Measurements from ENCODE around the gene ATRIP. TPM values are rescaled to one million over a fixed set of nuclear protein-coding genes. Genes with fewer than 3 reads are reported as not detected.

Gene ATRIP
- polyA plus RNA-seq, 1 of the 3 experiments (the other 2 are of a cell fraction) = 5.6 TPM

GRCh38 chr3:48429960-48430707 lies 16.4 kb upstream of the ATRIP start, which contains the start of gene PLXNB1:
Gene PLXNB1, minus strand, starts transcription at chr3:48430086. Its CDS starts 5,475 bp downstream, at chr3:48424611.
- TF ChIP-seq GATA2 (CRISPR knock-in tag; IDR thresholded peaks at IDR 0.05) (no peak), MXI1 (IDR thresholded peaks at IDR 0.05; ENCODE audit: low read depth, low read length) (no peak), EZH2phosphoT487 (IDR thresholded peaks at IDR 0.05; ENCODE audit: borderline replicate concordance, low read depth) (no peak), FOXM1 (IDR thresholded peaks at IDR 0.05; ENCODE audit: low read depth) (no peak), MAX (IDR thresholded peaks at IDR 0.05; ENCODE audit: low read depth) (no peak), YY1 (IDR thresholded peaks at IDR 0.05; ENCODE audit: low read depth) (no peak)
- Histone ChIP-seq H4K20me1 (ENCODE audit: insufficient read depth) (no peaks in the 10 kb centered on the region), H3K36me3 (replicated peaks in 1 of 2; ENCODE audit: control insufficient read depth in 1 of 2, insufficient read depth in 2 of 2, low read length in 1 of 2) (peaks cover 4 to 25% of the 10 kb centered on the region in 2 experiments), H3K9me2 (no peaks in the 10 kb centered on the region), H3K9ac (peak within 1 kb of the TSS; percentile 84), H2AFZ (ENCODE audit: low read depth) (peak within 1 kb of the TSS; percentile 63; the same call in 1 of the 2 replicates), H3K4me3 (ENCODE audit: low read depth in 2 of 2, low read length in 1 of 2) (peak within 1 kb of the TSS; percentile 73 to 79), H3K79me2 (ENCODE audit: insufficient read depth) (peaks cover 34% of the 10 kb centered on the region), H3K4me2 (peak within 1 kb of the TSS; percentile 99), H3K9me3 (no peaks in the 10 kb centered on the region), H3K27me3 (ENCODE audit: insufficient read depth) (no peaks in the 10 kb centered on the region), H3K27ac (ENCODE audit: low read depth in 2 of 2, low read length in 1 of 2) (peak within 1 kb of the TSS; percentile 54 to 89; a peak in 3 of 4 replicates), H3K4me1 (ENCODE audit: control insufficient read depth in 1 of 2, insufficient read depth in 2 of 2, low read depth in 1 of 2, low read length in 1 of 2) (peaks cover 7 to 44% of the 10 kb centered on the region in 2 experiments; a peak in 2 of 4 replicates), H3F3A (replicated peaks; ENCODE audit: insufficient read depth) (no peaks in the 10 kb centered on the region)
- POLR2A ChIA-PET = interaction anchor here (0.7 to 1.7 kb wide), 4 partner anchors 10 to 213 kb away, joined by 3 to 6 read pairs (median 4); partner anchors contain the start of genes CCDC51 and TMA7
- CTCF ChIA-PET = interaction anchor here (1.0 to 13.2 kb wide), 6 partner anchors 9 to 236 kb away, joined by 3 to 399 read pairs (median 12); partner anchors contain the start of genes CCDC51 and TMA7
- 52% methylated on average over 15 of the region's 15 CpGs for WGBS (ENCODE audit: low lambda C conversion rate)
- DNase-seq = no peak

GRCh38 chr3:48430708-48431101 lies 15.8 kb upstream of the ATRIP start:
- Histone ChIP-seq H3K27ac (ENCODE audit: low read depth in 2 of 2, low read length in 1 of 2) (no peak overlapping the region; a peak in 1 of 4 replicates), H3K9me3 (no peaks in the 10 kb centered on the region), H3F3A (replicated peaks; ENCODE audit: insufficient read depth) (no peaks in the 10 kb centered on the region), H3K4me2 (no peak overlapping the region), H4K20me1 (ENCODE audit: insufficient read depth) (0 out of 2 replicates have a peak, but pooled peaks cover 4% of the 10 kb centered on the region), H2AFZ (ENCODE audit: low read depth) (no peak overlapping the region), H3K79me2 (ENCODE audit: insufficient read depth) (peaks cover 28% of the 10 kb centered on the region), H3K4me1 (ENCODE audit: control insufficient read depth in 1 of 2, insufficient read depth in 2 of 2, low read depth in 1 of 2, low read length in 1 of 2) (peaks cover 7 to 38% of the 10 kb centered on the region in 2 experiments; a peak in 2 of 4 replicates), H3K4me3 (ENCODE audit: low read depth in 2 of 2, low read length in 1 of 2) (no peak overlapping the region), H3K9me2 (no peaks in the 10 kb centered on the region), H3K27me3 (ENCODE audit: insufficient read depth) (no peaks in the 10 kb centered on the region), H3K36me3 (replicated peaks in 1 of 2; ENCODE audit: control insufficient read depth in 1 of 2, insufficient read depth in 2 of 2, low read length in 1 of 2) (peaks cover 4 to 25% of the 10 kb centered on the region in 2 experiments), H3K9ac (no peak overlapping the region)
- WGBS (ENCODE audit: low lambda C conversion rate) = 100% methylated on average over 1 of the region's 1 CpG
- ChIA-PET POLR2A (interaction anchor here (0.6 to 1.7 kb wide), 2 partner anchors 9 to 130 kb away, joined by 3 to 6 read pairs; partner anchors contain the start of genes CCDC51 and TMA7), CTCF (interaction anchor here (0.6 to 13.2 kb wide), 6 partner anchors 8 to 236 kb away, joined by 3 to 399 read pairs (median 12); partner anchors contain the start of genes CCDC51 and TMA7)
- TF ChIP-seq MEF2A (IDR thresholded peaks at IDR 0.05; ENCODE audit: borderline replicate concordance, low read depth) = no peak
- TF ChIP-seq RAD21 (IDR thresholded peaks at IDR 0.05; ENCODE audit: low read length) = no peak
- TF ChIP-seq CHD2 (IDR thresholded peaks at IDR 0.05; ENCODE audit: low read length, partially characterized antibody) = no peak
- TF ChIP-seq ELF1 (IDR thresholded peaks at IDR 0.05) = no peak
- TF ChIP-seq GABPA (IDR thresholded peaks at IDR 0.05; ENCODE audit: low read depth) = no peak
- TF ChIP-seq REST (IDR thresholded peaks at IDR 0.05; ENCODE audit: low read depth, low read length) = no peak
- no peak for TF ChIP-seq YY1 (IDR thresholded peaks at IDR 0.05; ENCODE audit: low read depth)
- no peak for TF ChIP-seq TAF1 (IDR thresholded peaks at IDR 0.05; ENCODE audit: borderline replicate concordance, low read depth, low read length)
- TF ChIP-seq FOSL2 (IDR thresholded peaks at IDR 0.05; ENCODE audit: borderline replicate concordance, low read depth) = no peak
- TF ChIP-seq SMC3 (IDR thresholded peaks at IDR 0.05; ENCODE audit: low read depth, low read length) = no peak
- no peak for TF ChIP-seq FOXM1 (IDR thresholded peaks at IDR 0.05; ENCODE audit: low read depth)
- no peak for TF ChIP-seq RXRA (IDR thresholded peaks at IDR 0.05; ENCODE audit: borderline replicate concordance, low read depth)
- no peak for TF ChIP-seq GATA2 (CRISPR knock-in tag; IDR thresholded peaks at IDR 0.05)
- DNase-seq = no peak
